ENCODE results near the gene ATP5F1D.

DNA sequence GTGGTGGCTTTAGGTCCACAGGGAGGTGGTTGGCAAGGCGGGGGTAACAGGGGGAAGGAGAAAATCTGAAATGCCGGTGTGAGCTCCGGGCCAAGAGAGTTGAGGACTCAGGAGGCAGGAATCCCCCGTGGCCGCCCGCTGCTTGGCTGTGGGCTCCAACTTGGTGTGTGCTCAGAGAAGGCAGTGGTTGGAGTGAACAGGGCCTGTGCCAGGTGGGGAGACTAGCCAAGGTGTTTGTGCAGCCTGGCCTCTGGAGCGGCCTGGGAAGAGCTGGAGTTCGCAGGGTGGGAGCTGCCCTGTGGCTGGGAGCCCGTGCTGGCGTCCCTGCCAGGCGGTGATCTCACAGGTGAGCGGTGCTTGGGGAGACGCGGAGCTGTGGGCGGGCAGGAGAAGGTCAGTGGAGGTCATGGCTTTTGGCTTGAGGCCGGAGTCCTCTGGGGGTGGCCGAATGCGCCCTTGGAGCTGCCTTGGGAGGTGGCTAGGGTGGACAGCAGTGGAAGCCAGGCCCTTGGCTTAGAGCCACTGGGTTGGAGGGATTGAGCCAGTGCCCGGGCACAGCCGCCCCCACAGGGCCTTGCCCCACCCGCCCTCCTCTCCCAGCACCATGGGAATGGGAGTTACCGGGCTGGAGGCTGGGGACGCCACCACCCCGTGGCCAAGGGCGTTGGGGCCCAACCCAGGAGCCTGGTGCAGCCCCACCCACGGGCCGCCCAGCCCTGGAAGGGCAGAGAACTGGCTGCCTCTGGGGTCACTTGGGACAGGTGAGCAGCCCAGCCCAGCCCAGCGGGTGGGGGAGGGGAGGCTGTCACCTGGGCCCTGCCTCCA, 20.5 kb downstream of the ATP5F1D start:
- TF ChIP-seq EP300 (IDR thresholded peaks at IDR 0.05) = peak in 1 of 4 donors; percentile 8
- TF ChIP-seq POLR2A (IDR thresholded peaks at IDR 0.05) = peak in 2 of 4 donors; percentile 39 to 73
- TF ChIP-seq, protein P1, sequence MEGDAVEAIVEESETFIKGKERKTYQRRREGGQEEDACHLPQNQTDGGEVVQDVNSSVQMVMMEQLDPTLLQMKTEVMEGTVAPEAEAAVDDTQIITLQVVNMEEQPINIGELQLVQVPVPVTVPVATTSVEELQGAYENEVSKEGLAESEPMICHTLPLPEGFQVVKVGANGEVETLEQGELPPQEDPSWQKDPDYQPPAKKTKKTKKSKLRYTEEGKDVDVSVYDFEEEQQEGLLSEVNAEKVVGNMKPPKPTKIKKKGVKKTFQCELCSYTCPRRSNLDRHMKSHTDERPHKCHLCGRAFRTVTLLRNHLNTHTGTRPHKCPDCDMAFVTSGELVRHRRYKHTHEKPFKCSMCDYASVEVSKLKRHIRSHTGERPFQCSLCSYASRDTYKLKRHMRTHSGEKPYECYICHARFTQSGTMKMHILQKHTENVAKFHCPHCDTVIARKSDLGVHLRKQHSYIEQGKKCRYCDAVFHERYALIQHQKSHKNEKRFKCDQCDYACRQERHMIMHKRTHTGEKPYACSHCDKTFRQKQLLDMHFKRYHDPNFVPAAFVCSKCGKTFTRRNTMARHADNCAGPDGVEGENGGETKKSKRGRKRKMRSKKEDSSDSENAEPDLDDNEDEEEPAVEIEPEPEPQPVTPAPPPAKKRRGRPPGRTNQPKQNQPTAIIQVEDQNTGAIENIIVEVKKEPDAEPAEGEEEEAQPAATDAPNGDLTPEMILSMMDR (IDR thresholded peaks at IDR 0.05) = no peak

All from upper lobe of left lung (tissue), 4 donors.